DOHH2 (cell line): ENCODE results near the gene TRAF4.
"Not testable (repeated sequence)": the region's sequence is repeated elsewhere in the genome, so short reads cannot be mapped to it uniquely, and the experiment has no call there.

Source experiments
- H3F3A ChIP-seq: fragments of 200-600 bp; sonication (generic), shearing (Covaris generic); 2 replicates; pipeline ENCODE4 v1.6.0; 2016; ENCODE audit warnings: antibody characterized with exemption, mild to moderate bottlenecking; ENCODE audit not compliant: control insufficient read depth, insufficient read depth
- H3K27ac ChIP-seq: fragments of 200-600 bp; sonication (generic); 2 replicates; pipeline ENCODE4 v1.5.1; 2014; ENCODE audit warnings: low read depth, mild to moderate bottlenecking, low read length, moderate library complexity
- H3K27me3 ChIP-seq: fragments of 200-600 bp; sonication (generic); 2 replicates; pipeline ENCODE4 v1.6.1; 2014; ENCODE audit warnings: mild to moderate bottlenecking, low read length, mixed read lengths; ENCODE audit not compliant: control insufficient read depth
- H3K36me3 ChIP-seq: fragments of 200-600 bp; sonication (generic); 2 replicates; pipeline ENCODE4 v1.6.1; 2014; ENCODE audit warnings: mild to moderate bottlenecking, low read length, moderate library complexity, mixed read lengths; ENCODE audit not compliant: control insufficient read depth
- H3K4me1 ChIP-seq: fragments of 200-600 bp; sonication (generic); 2 replicates; pipeline ENCODE4 v1.6.1; 2014; ENCODE audit warnings: mild to moderate bottlenecking, low read length, mixed read lengths; ENCODE audit not compliant: control insufficient read depth
- H3K4me2 ChIP-seq: fragments of 200-600 bp; sonication (generic); 2 replicates; pipeline ENCODE4 v1.6.0; 2014; ENCODE audit warnings: mild to moderate bottlenecking, low read length, moderate library complexity
- H3K4me3 ChIP-seq: fragments of 200-600 bp; sonication (generic); 2 replicates; pipeline ENCODE4 v1.5.1; 2014; ENCODE audit warnings: mild to moderate bottlenecking, low read length, mixed read lengths
- H3K79me2 ChIP-seq: fragments of 200-600 bp; sonication (generic); 2 replicates; pipeline ENCODE4 v1.6.1; 2014; ENCODE audit warnings: mild to moderate bottlenecking, low read length, mixed read lengths; ENCODE audit not compliant: control insufficient read depth
- H3K9me2 ChIP-seq: fragments of 200-600 bp; sonication (generic); replicated peaks from 2 replicates; pipeline ENCODE4 v1.6.1; 2014; ENCODE audit warnings: mild to moderate bottlenecking, low read length, mixed read lengths; ENCODE audit not compliant: control insufficient read depth
- H3K9me3 ChIP-seq: fragments of 200-600 bp; sonication (generic); 2 replicates; pipeline ENCODE4 v1.6.1; 2014; ENCODE audit warnings: antibody characterized with exemption, low read length, mixed read lengths; ENCODE audit not compliant: control insufficient read depth, insufficient read depth
- H4K20me1 ChIP-seq: fragments of 200-600 bp; sonication (generic); 2 replicates; pipeline ENCODE4 v1.6.0; 2014; ENCODE audit warnings: low read depth, mild to moderate bottlenecking, antibody characterized with exemption, low read length, moderate library complexity; ENCODE audit not compliant: control insufficient read depth, insufficient read depth
- CTCF ChIP-seq: fragments of 200-600 bp; sonication (generic); IDR thresholded peaks from one replicate; pipeline ENCODE4 v1.5.1; 2014; ENCODE audit warnings: antibody characterized with exemption, mild to moderate bottlenecking, low read depth, low read length; ENCODE audit not compliant: poor library complexity, severe bottlenecking
- EZH2phosphoT487 ChIP-seq: fragments of 200-600 bp; sonication (generic); IDR thresholded peaks from 2 replicates; pipeline ENCODE4 v1.6.1; 2017; ENCODE audit warnings: borderline replicate concordance, mild to moderate bottlenecking, antibody characterized with exemption, low read length, moderate library complexity, mixed read lengths

Gene TRAF4

GRCh38 chr17:28774206-28774605, 30.4 kb downstream of the TRAF4 start:
- no peaks in the 10 kb centered on the region for H3K9me3 ChIP-seq
- H3K27ac ChIP-seq = no peak overlapping the region
- no peaks in the 10 kb centered on the region for H3K9me2 ChIP-seq
- no peak overlapping the region for H3K4me3 ChIP-seq
- peaks cover 11% of the 10 kb centered on the region for H3K79me2 ChIP-seq
- TF ChIP-seq EZH2phosphoT487 = no peak
- no peak for TF ChIP-seq CTCF
- H3F3A ChIP-seq = no peaks in the 10 kb centered on the region
- no peaks in the 10 kb centered on the region for H4K20me1 ChIP-seq
- no peaks in the 10 kb centered on the region for H3K4me1 ChIP-seq
- no peak overlapping the region for H3K4me2 ChIP-seq
- H3K36me3 ChIP-seq = no peaks in the 10 kb centered on the region
- H3K27me3 ChIP-seq = no peaks in the 10 kb centered on the region

- H3K27ac ChIP-seq = no peak overlapping the region
- no peaks in the 10 kb centered on the region for H3K27me3 ChIP-seq
- H3K79me2 ChIP-seq = peaks cover 24% of the 10 kb centered on the region
- no peak overlapping the region for H3K4me3 ChIP-seq
- H3F3A ChIP-seq = 0 out of 2 replicates have a peak, but pooled peaks cover 3% of the 10 kb centered on the region
- no peaks in the 10 kb centered on the region for H3K9me2 ChIP-seq
- H3K9me3 ChIP-seq = no peaks in the 10 kb centered on the region
- H3K4me1 ChIP-seq = peaks cover 13% of the 10 kb centered on the region
- H3K4me2 ChIP-seq = no peak overlapping the region
- peaks cover 6% of the 10 kb centered on the region; the same call in 1 of the 2 replicates for H3K36me3 ChIP-seq
- TF ChIP-seq CTCF (no peak), EZH2phosphoT487 (no peak)
- H4K20me1 ChIP-seq = peaks cover 4% of the 10 kb centered on the region; the same call in 1 of the 2 replicates
Observed at GRCh38 chr17:28777178-28777577, 33.4 kb downstream of the TRAF4 start.

DNA sequence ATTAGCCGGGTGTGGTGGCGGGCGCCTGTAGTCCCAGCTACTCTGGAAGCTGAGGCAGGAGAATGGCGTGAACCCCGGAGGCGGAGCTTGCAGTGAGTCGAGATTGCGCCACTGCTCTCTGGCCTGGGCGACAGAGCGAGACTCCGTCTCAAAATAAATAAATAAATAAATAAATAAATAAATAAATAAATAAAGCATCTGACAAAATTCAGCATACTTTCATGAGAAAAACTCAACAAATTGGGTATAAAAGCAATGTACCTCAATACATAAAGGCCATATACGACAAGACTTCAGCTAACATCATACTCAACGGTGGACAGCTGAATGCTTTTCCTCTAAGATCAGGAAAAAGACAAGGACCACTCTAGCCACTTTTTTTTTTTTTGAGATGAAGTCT, 35.8 kb downstream of the TRAF4 start:
- H3K4me2 ChIP-seq, H3K27ac ChIP-seq, H3K9me2 ChIP-seq, H3K4me3 ChIP-seq, H3K36me3 ChIP-seq, H3K27me3 ChIP-seq, H3F3A ChIP-seq, H3K9me3 ChIP-seq, H4K20me1 ChIP-seq: not testable (repeated sequence)
- Histone ChIP-seq H3K79me2 (peaks cover 24% of the 10 kb centered on the region), H3K4me1 (peaks cover 13% of the 10 kb centered on the region)

DNA sequence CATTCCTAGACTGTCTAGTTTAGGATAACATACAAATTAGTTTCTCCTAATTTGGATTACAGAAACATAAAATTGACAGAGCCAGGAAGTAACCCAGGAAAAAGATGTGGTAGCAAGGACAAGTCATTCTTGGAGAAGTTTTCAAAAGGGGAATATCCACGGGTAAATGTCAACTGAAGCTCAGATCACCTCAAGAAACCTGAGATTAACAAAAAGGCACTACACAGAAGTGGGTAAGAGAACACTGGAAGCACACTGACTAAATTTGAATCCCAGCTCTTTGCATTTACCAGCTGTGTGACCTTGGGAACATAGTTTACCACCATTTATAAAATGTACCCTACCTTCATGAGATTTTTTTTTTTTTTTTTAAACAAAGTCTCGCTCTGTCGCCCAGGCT, 39.4 kb downstream of the TRAF4 start:
- Histone ChIP-seq H3K9me3 (no peaks in the 10 kb centered on the region), H3K27ac (no peak overlapping the region), H3K4me2 (no peak overlapping the region), H4K20me1 (peaks cover 4% of the 10 kb centered on the region; the same call in 1 of the 2 replicates), H3K36me3 (peaks cover 6% of the 10 kb centered on the region; the same call in 1 of the 2 replicates), H3K27me3 (no peaks in the 10 kb centered on the region), H3K79me2 (peaks cover 17% of the 10 kb centered on the region), H3F3A (0 out of 2 replicates have a peak, but pooled peaks cover 3% of the 10 kb centered on the region), H3K9me2 (no peaks in the 10 kb centered on the region), H3K4me3 (no peak overlapping the region), H3K4me1 (peaks cover 13% of the 10 kb centered on the region)
- TF ChIP-seq EZH2phosphoT487 = no peak
- TF ChIP-seq CTCF = no peak
